ACC112 (cell line): ENCODE results near the gene CLEC7A.

Experiments
- H2AFZ ChIP-seq: fragments of 200-600 bp; sonication (generic); one replicate; pipeline ENCODE4 v1.6.0; 2017; ENCODE audit warnings: antibody characterized with exemption, low read length; ENCODE audit not compliant: unreplicated experiment
- H3K27ac ChIP-seq: fragments of 200-600 bp; sonication (generic); 2 replicates; pipeline ENCODE4 v1.5.1; 2014; ENCODE audit warnings: low read depth, mild to moderate bottlenecking, antibody characterized with exemption, low read length, moderate library complexity
- H3K27me3 ChIP-seq: fragments of 200-600 bp; sonication (generic); 2 replicates; pipeline ENCODE4 v1.6.1; 2014; ENCODE audit warnings: mild to moderate bottlenecking, antibody characterized with exemption, low read length, moderate library complexity, mixed read lengths; ENCODE audit not compliant: insufficient read depth
- H3K36me3 ChIP-seq: fragments of 200-600 bp; sonication (generic); 2 replicates; pipeline ENCODE4 v1.6.1; 2016; ENCODE audit warnings: mild to moderate bottlenecking, antibody characterized with exemption, low read length, moderate library complexity, mixed read lengths; ENCODE audit not compliant: insufficient read depth
- H3K4me1 ChIP-seq: fragments of 200-600 bp; sonication (generic); one replicate; pipeline ENCODE4 v1.6.1; 2016; ENCODE audit warnings: low read length, mixed read lengths; ENCODE audit not compliant: insufficient read depth, unreplicated experiment, control insufficient read depth
- H3K4me3 ChIP-seq: fragments of 200-600 bp; sonication (generic); 2 replicates; pipeline ENCODE4 v1.5.1; 2014; ENCODE audit warnings: mild to moderate bottlenecking, low read depth, low read length
- H3K79me2 ChIP-seq: fragments of 200-600 bp; sonication (generic); one replicate; pipeline ENCODE4 v1.6.0; 2016; ENCODE audit warnings: low read length; ENCODE audit not compliant: control insufficient read depth, unreplicated experiment, insufficient read depth

Gene CLEC7A

GRCh38 chr12:10130042-10130441 is at the start of gene CLEC7A:
Gene CLEC7A (minus strand): TSS chr12:10130199. CDS start chr12:10130082, 117 bp downstream.
- Histone ChIP-seq H3K27me3 (peaks cover 12% of the 10 kb centered on the region), H3K4me1 (no peaks in the 10 kb centered on the region), H3K4me3 (no peak within 1 kb of the TSS)

GRCh38 chr12:10179776-10180181 is 49.8 kb upstream of the CLEC7A start:
- peaks cover 32% of the 10 kb centered on the region for H3K4me1 ChIP-seq
- no peaks in the 10 kb centered on the region for H3K27me3 ChIP-seq
- H2AFZ ChIP-seq = no peak overlapping the region
- no peak overlapping the region for H3K27ac ChIP-seq
- no peak overlapping the region for H3K4me3 ChIP-seq
- H3K36me3 ChIP-seq = no peaks in the 10 kb centered on the region
- no peaks in the 10 kb centered on the region for H3K79me2 ChIP-seq

More at GRCh38 chr12:10130042-10130441, at the start of gene CLEC7A:
- no peak within 1 kb of the TSS for H3K27ac ChIP-seq
- no peak within 1 kb of the TSS for H2AFZ ChIP-seq
- no peaks in the 10 kb centered on the region for H3K79me2 ChIP-seq
- H3K36me3 ChIP-seq = no peaks in the 10 kb centered on the region

GRCh38 chr12:10178821-10179220 is 48.8 kb upstream of the CLEC7A start, which contains the start of gene TMEM52B:
Gene TMEM52B (plus strand): TSS chr12:10179032. CDS start chr12:10179575, 543 bp downstream.
- H2AFZ ChIP-seq = no peak within 1 kb of the TSS
- H3K4me1 ChIP-seq = peaks cover 29% of the 10 kb centered on the region
- no peaks in the 10 kb centered on the region for H3K79me2 ChIP-seq
- H3K27me3 ChIP-seq = no peaks in the 10 kb centered on the region
- H3K27ac ChIP-seq = no peak within 1 kb of the TSS
- H3K4me3 ChIP-seq = no peak within 1 kb of the TSS
- H3K36me3 ChIP-seq = no peaks in the 10 kb centered on the region

GRCh38 chr12:10175846-10176636 is 46.0 kb upstream of the CLEC7A start:
- Histone ChIP-seq H3K27me3 (no peaks in the 10 kb centered on the region), H3K4me1 (peaks cover 11% of the 10 kb centered on the region), H2AFZ (no peak overlapping the region), H3K27ac (no peak overlapping the region), H3K79me2 (no peaks in the 10 kb centered on the region), H3K36me3 (no peaks in the 10 kb centered on the region), H3K4me3 (no peak overlapping the region)

GRCh38 chr12:10174986-10175614 is 45.1 kb upstream of the CLEC7A start:
- H3K27me3 ChIP-seq = no peaks in the 10 kb centered on the region
- H3K36me3 ChIP-seq = no peaks in the 10 kb centered on the region
- H3K27ac ChIP-seq = no peak overlapping the region
- no peak overlapping the region for H2AFZ ChIP-seq
- peaks cover 8% of the 10 kb centered on the region for H3K4me1 ChIP-seq
- no peaks in the 10 kb centered on the region for H3K79me2 ChIP-seq
- H3K4me3 ChIP-seq = no peak overlapping the region

- Histone ChIP-seq H3K4me3 (no peak within 1 kb of the TSS), H2AFZ (no peak within 1 kb of the TSS), H3K27me3 (no peaks in the 10 kb centered on the region), H3K27ac (no peak within 1 kb of the TSS), H3K36me3 (no peaks in the 10 kb centered on the region), H3K4me1 (no peaks in the 10 kb centered on the region), H3K79me2 (no peaks in the 10 kb centered on the region)
Observed at GRCh38 chr12:10171973-10172728, 42.2 kb upstream of the CLEC7A start, which contains the start of gene OLR1. Gene OLR1 (minus strand): TSS chr12:10172132. CDS start chr12:10172077, 55 bp downstream.

GRCh38 chr12:10170216-10170615 is 40.2 kb upstream of the CLEC7A start:
- Histone ChIP-seq H3K27me3 (no peaks in the 10 kb centered on the region), H2AFZ (no peak overlapping the region), H3K36me3 (no peaks in the 10 kb centered on the region), H3K79me2 (no peaks in the 10 kb centered on the region), H3K4me3 (no peak overlapping the region), H3K4me1 (no peaks in the 10 kb centered on the region), H3K27ac (no peak overlapping the region)

- Histone ChIP-seq H3K27ac (no peak overlapping the region), H3K79me2 (no peaks in the 10 kb centered on the region), H2AFZ (no peak overlapping the region), H3K4me3 (no peak overlapping the region), H3K36me3 (no peaks in the 10 kb centered on the region), H3K4me1 (no peaks in the 10 kb centered on the region), H3K27me3 (no peaks in the 10 kb centered on the region)
Observed at GRCh38 chr12:10169104-10169503, 39.1 kb upstream of the CLEC7A start.

GRCh38 chr12:10167599-10167998 is 37.6 kb upstream of the CLEC7A start:
- H3K27ac ChIP-seq = no peak overlapping the region
- no peaks in the 10 kb centered on the region for H3K4me1 ChIP-seq
- H3K27me3 ChIP-seq = no peaks in the 10 kb centered on the region
- no peaks in the 10 kb centered on the region for H3K36me3 ChIP-seq
- H3K79me2 ChIP-seq = no peaks in the 10 kb centered on the region
- no peak overlapping the region for H2AFZ ChIP-seq
- H3K4me3 ChIP-seq = no peak overlapping the region

- H3K79me2 ChIP-seq = no peaks in the 10 kb centered on the region
- H3K4me1 ChIP-seq = no peaks in the 10 kb centered on the region
- no peak overlapping the region for H3K4me3 ChIP-seq
- H3K36me3 ChIP-seq = no peaks in the 10 kb centered on the region
- no peak overlapping the region for H2AFZ ChIP-seq
- no peaks in the 10 kb centered on the region for H3K27me3 ChIP-seq
- H3K27ac ChIP-seq = no peak overlapping the region
Observed at GRCh38 chr12:10165421-10165820, 35.4 kb upstream of the CLEC7A start.
